H1 (cell line): Measurements from ENCODE around the gene TBC1D16. TPM values are rescaled to one million over a fixed set of nuclear protein-coding genes. Genes with fewer than 3 reads are reported as not detected.

ENCODE experiments used
- CTCF ChIA-PET: fragments of 300-600 bp; sonication (Branson Sonifier 250); formaldehyde crosslinking; loops from one replicate; lab custom pipeline; 2021; ENCODE audit not compliant: partially characterized antibody; lab: Charles Lee
- POLR2A ChIA-PET: fragments of 300-600 bp; sonication (Branson Sonifier 250); formaldehyde crosslinking; loops from one replicate; lab custom pipeline; 2021; ENCODE audit warnings: inconsistent platforms; ENCODE audit not compliant: partially characterized antibody; lab: Charles Lee
- DNase-seq, 2 experiments: peaks; one replicate each; pipeline versions ENCODE4 v3.0.0 to v3.0.0-alpha.2; 2010 to 2022; ENCODE audit warnings: low spot score in 2 of 2, low read depth in 1 of 2, mixed read lengths in 1 of 2
- FAIRE-seq: peaks from 2 replicates; lab custom pipeline; 2011; peaks lifted over from hg19 to GRCh38; lab: Jason Lieb, UNC
- H2AFZ ChIP-seq: 2 replicates; pipeline ENCODE4 v1.8.1; 2012; ENCODE audit warnings: low read length, inconsistent platforms
- H2AK5ac ChIP-seq: 2 replicates; pipeline ENCODE4 v1.6.1; 2013; ENCODE audit warnings: low read depth, low read length
- H2BK120ac ChIP-seq: replicated peaks from 2 replicates; pipeline ENCODE3; 2013; ENCODE audit warnings: low read depth, low read length, inconsistent platforms
- H2BK12ac ChIP-seq: 2 replicates; pipeline ENCODE4 v1.6.1; 2013; ENCODE audit warnings: low read depth, low read length
- H2BK15ac ChIP-seq: 2 replicates; pipeline ENCODE4 v1.6.1; 2013; ENCODE audit warnings: low read length
- H2BK20ac ChIP-seq: 2 replicates; pipeline ENCODE4 v1.6.1; 2013; ENCODE audit warnings: low read length
- H2BK5ac ChIP-seq: 2 replicates; pipeline ENCODE4 v1.6.1; 2013; ENCODE audit warnings: low read depth, low read length
- H3K14ac ChIP-seq: 2 replicates; pipeline ENCODE4 v1.6.1; 2013; ENCODE audit warnings: inconsistent platforms; ENCODE audit not compliant: insufficient read length
- H3K18ac ChIP-seq: 2 replicates; pipeline ENCODE4 v1.6.1; 2013; ENCODE audit warnings: low read length; ENCODE audit errors: extremely low read depth
- H3K23ac ChIP-seq: 2 replicates; pipeline ENCODE4 v1.6.1; 2013; ENCODE audit warnings: inconsistent platforms; ENCODE audit not compliant: insufficient read length
- H3K23me2 ChIP-seq: 2 replicates; pipeline ENCODE4 v1.6.1; 2013; ENCODE audit warnings: low read depth, low read length
- H3K27ac ChIP-seq: 2 replicates; pipeline ENCODE4 v1.6.1; 2011; ENCODE audit warnings: low read depth, low read length, inconsistent platforms
- H3K27me3 ChIP-seq, 4 experiments: replicated peaks in 1 of 4; 1 replicate in 1 of 4; 2 replicates in 3 of 4; pipeline versions ENCODE4 v1.6.1 to v1.8.1; 2011 to 2013; ENCODE audit warnings: low read length in 3 of 4, mild to moderate bottlenecking in 3 of 4, inconsistent platforms in 2 of 4, mixed read lengths in 2 of 4, moderate library complexity in 1 of 4; ENCODE audit not compliant: control insufficient read depth in 3 of 4, insufficient read depth in 3 of 4; ENCODE audit errors: extremely low read depth in 1 of 4
- H3K36me3 ChIP-seq, 4 experiments: 2 replicates each; pipeline versions ENCODE4 v1.6.1 to v1.8.1; 2011 to 2013; ENCODE audit warnings: mild to moderate bottlenecking in 4 of 4, low read length in 3 of 4, moderate library complexity in 2 of 4, control low read depth in 1 of 4, inconsistent platforms in 1 of 4; ENCODE audit not compliant: insufficient read depth in 4 of 4, control insufficient read depth in 2 of 4
- H3K4ac ChIP-seq: replicated peaks from 2 replicates; pipeline ENCODE3; 2013; ENCODE audit warnings: low read length, low read depth, mixed read lengths, inconsistent platforms; ENCODE audit not compliant: insufficient read length
- H3K4me1 ChIP-seq, 4 experiments: replicated peaks in 1 of 4; 1 replicate in 1 of 4; 2 replicates in 3 of 4; pipeline versions ENCODE4 v1.6.1 to v1.8.1; 2011 to 2013; ENCODE audit warnings: low read length in 3 of 4, inconsistent platforms in 2 of 4, mixed read lengths in 1 of 4; ENCODE audit not compliant: insufficient read depth in 4 of 4, control insufficient read depth in 3 of 4
- H3K4me2 ChIP-seq, 2 experiments: 2 replicates each; pipeline versions ENCODE4 v1.6.1 to v1.8.1; 2011 to 2013; ENCODE audit warnings: low read depth in 2 of 2, low read length in 2 of 2, control low read depth in 1 of 2, inconsistent platforms in 1 of 2, mild to moderate bottlenecking in 1 of 2; ENCODE audit not compliant: insufficient read depth in 1 of 2
- H3K4me3 ChIP-seq, 4 experiments: fragments of 200-600, 300-600 bp in 1 of 4; sonication (generic), shearing (Covaris generic), sonication (Bioruptor Twin) in 1 of 4; 2 replicates each; pipeline versions ENCODE4 v1.5.1 to v1.8.1; 2011 to 2016; ENCODE audit warnings: low read length in 4 of 4, low read depth in 3 of 4, control low read depth in 2 of 4, inconsistent platforms in 2 of 4, mild to moderate bottlenecking in 2 of 4, mixed read lengths in 1 of 4, moderate library complexity in 1 of 4; ENCODE audit not compliant: insufficient read depth in 2 of 4; ENCODE audit errors: extremely low read depth in 1 of 4
- H3K56ac ChIP-seq: replicated peaks from 2 replicates; pipeline ENCODE3; 2013; ENCODE audit warnings: low read depth, mild to moderate bottlenecking, mixed read lengths, low read length, inconsistent platforms; ENCODE audit not compliant: insufficient read length
- H3K79me1 ChIP-seq: 2 replicates; pipeline ENCODE4 v1.6.1; 2013; ENCODE audit warnings: low read depth, low read length, control low read depth
- H3K79me2 ChIP-seq, 2 experiments: 2 replicates each; pipeline versions ENCODE4 v1.6.1 to v1.8.1; 2012 to 2013; ENCODE audit warnings: low read length in 2 of 2, mild to moderate bottlenecking in 2 of 2, inconsistent platforms in 1 of 2; ENCODE audit not compliant: insufficient read depth in 2 of 2, control insufficient read depth in 1 of 2
- H3K9ac ChIP-seq, 4 experiments: replicated peaks in 1 of 4; 1 replicate in 1 of 4; 2 replicates in 3 of 4; pipeline versions ENCODE4 v1.6.1 to v1.8.1; 2011 to 2013; ENCODE audit warnings: low read depth in 3 of 4, low read length in 3 of 4, control low read depth in 2 of 4, mild to moderate bottlenecking in 2 of 4, moderate library complexity in 2 of 4, inconsistent platforms in 1 of 4; ENCODE audit errors: extremely low read depth in 1 of 4
- H3K9me3 ChIP-seq, 2 experiments: 2 replicates each; pipeline versions ENCODE4 v1.6.1 to v1.8.1; 2012 to 2013; ENCODE audit warnings: mild to moderate bottlenecking in 2 of 2, moderate library complexity in 2 of 2, control low read depth in 1 of 2, inconsistent platforms in 1 of 2, low read depth in 1 of 2, low read length in 1 of 2, mixed read lengths in 1 of 2; ENCODE audit not compliant: insufficient read depth in 2 of 2
- H4K20me1 ChIP-seq, 2 experiments: replicated peaks in 1 of 2; 2 replicates each; pipeline versions ENCODE3 to v1.8.1; 2011 to 2013; ENCODE audit warnings: inconsistent platforms in 2 of 2, low read length in 2 of 2, mild to moderate bottlenecking in 1 of 2; ENCODE audit not compliant: insufficient read depth in 2 of 2, control insufficient read depth in 1 of 2
- H4K5ac ChIP-seq: 2 replicates; pipeline ENCODE4 v1.6.1; 2013; ENCODE audit warnings: low read length, low read depth, mixed read lengths, inconsistent platforms; ENCODE audit not compliant: insufficient read length
- H4K8ac ChIP-seq: 2 replicates; pipeline ENCODE4 v1.8.0; 2013; ENCODE audit warnings: mild to moderate bottlenecking, moderate library complexity, low read length, inconsistent platforms; ENCODE audit not compliant: insufficient read depth; ENCODE audit errors: extremely low read depth
- H4K91ac ChIP-seq: replicated peaks from 2 replicates; pipeline ENCODE3; 2013; ENCODE audit warnings: low read length, mixed read lengths, inconsistent platforms; ENCODE audit not compliant: insufficient read length
- TAF7 ChIP-seq: optimal IDR thresholded peaks from 2 replicates; pipeline ENCODE3; 2011; ENCODE audit warnings: low read depth, mild to moderate bottlenecking, inconsistent platforms, low read length, moderate library complexity, borderline replicate concordance
- WGBS, 2 experiments: shearing (Covaris generic) in 1 of 2; methylation state at CpG; one replicate each; pipeline versions ENCODE4 v1.1.6 to v1.1.7; 2013 to 2015; ENCODE audit warnings: low lambda C conversion rate in 2 of 2, mixed read lengths in 2 of 2, inconsistent platforms in 1 of 2, low coverage in 1 of 2, missing lambda C conversion rate in 1 of 2; ENCODE audit not compliant: insufficient replicate concordance in 2 of 2, insufficient coverage in 1 of 2, insufficient read length in 1 of 2; ENCODE audit errors: extremely low coverage in 1 of 2, missing lambda C conversion rate in 1 of 2; 5-methylcytosine and 5-hydroxymethylcytosine counted together
- polyA plus RNA-seq, 7 experiments: library from polyadenylated mRNA; depleted of rRNA in 3 of 7; stranded (reverse) in 5 of 7; unstranded in 2 of 7; fragments of >200 nt in 5 of 7; fragments of 200-250 nt in 2 of 7; gene quantifications; 1 replicate in 5 of 7; 2 replicates in 1 of 7; 4 replicates in 1 of 7; pipeline versions ENCODE4 v1.2.1 to v1.2.3, GENCODE V29; 2011 to 2013; ENCODE audit warnings: missing spikeins in 2 of 7, mixed read lengths in 2 of 7
- total RNA-seq: library from RNA; stranded (reverse); fragmentation: NEBNext Ultra II Directional; extraction: Animal tissue kit (Norgen Biotek cat#: 25700); gene quantifications from 2 replicates; pipeline ENCODE4 v1.2.1, GENCODE V29; 2021
- TF ChIP-seq, protein P1 (sequence below), 3 experiments: IDR thresholded peaks; 1 replicate in 2 of 3; 2 replicates in 1 of 3; pipeline versions ENCODE4 v1.5.1 to v1.6.1; 2011; ENCODE audit warnings: low read length in 3 of 3, mild to moderate bottlenecking in 3 of 3, inconsistent platforms in 2 of 3, low read depth in 1 of 3, moderate library complexity in 1 of 3; ENCODE audit not compliant: insufficient read depth in 1 of 3; ENCODE audit errors: control extremely low read depth in 1 of 3

Gene TBC1D16
- total and polyA plus RNA-seq, 2 of the 8 experiments (the other 6 are each of a cell fraction or from before 2014, with no cell fraction given), result 21.1 to 109 TPM

DNA sequence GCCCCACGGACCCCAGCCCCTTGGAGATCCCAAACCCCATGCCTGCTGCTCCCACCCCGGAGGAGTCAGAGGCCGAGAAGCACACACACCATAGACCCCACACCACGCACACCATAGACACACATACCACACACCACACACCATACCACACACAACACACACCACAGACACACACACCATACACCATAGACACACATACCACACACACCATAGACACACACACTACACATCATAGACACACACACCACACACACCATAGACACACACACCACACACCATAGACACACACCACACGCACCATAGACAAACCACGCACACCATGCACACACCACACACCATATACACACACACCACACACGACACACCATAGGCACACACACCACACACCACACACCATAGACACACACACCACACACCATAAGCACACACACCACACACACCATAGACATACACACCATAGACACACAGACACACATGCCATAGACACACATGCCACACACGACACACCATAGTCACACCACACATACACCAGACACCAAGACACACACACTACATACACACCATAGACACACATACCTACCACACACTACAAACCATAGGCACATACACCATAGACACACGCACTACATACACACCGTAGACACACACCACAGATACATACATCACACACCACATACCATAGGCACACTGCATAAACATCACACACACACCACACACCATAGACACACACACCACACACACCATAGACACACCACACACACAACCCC is 11.3 kb downstream of the TBC1D16 start:
- peak overlapping the region; percentile 72 for H2BK120ac ChIP-seq
- H3K23ac ChIP-seq, result peak overlapping the region; percentile 100
- peak overlapping the region; percentile 84 for H2BK5ac ChIP-seq
- ChIA-PET POLR2A (interaction anchor here (1.5 to 4.7 kb wide), 3 partner anchors 10 to 17 kb away, joined by 4 to 34 read pairs (median 24); no protein-coding TSS in a partner anchor), CTCF (interaction anchor here (2.3 to 10.8 kb wide), 3 partner anchors 16 to 19 kb away, joined by 11 to 110 read pairs (median 18); no protein-coding TSS in a partner anchor)
- TF ChIP-seq, protein P1, sequence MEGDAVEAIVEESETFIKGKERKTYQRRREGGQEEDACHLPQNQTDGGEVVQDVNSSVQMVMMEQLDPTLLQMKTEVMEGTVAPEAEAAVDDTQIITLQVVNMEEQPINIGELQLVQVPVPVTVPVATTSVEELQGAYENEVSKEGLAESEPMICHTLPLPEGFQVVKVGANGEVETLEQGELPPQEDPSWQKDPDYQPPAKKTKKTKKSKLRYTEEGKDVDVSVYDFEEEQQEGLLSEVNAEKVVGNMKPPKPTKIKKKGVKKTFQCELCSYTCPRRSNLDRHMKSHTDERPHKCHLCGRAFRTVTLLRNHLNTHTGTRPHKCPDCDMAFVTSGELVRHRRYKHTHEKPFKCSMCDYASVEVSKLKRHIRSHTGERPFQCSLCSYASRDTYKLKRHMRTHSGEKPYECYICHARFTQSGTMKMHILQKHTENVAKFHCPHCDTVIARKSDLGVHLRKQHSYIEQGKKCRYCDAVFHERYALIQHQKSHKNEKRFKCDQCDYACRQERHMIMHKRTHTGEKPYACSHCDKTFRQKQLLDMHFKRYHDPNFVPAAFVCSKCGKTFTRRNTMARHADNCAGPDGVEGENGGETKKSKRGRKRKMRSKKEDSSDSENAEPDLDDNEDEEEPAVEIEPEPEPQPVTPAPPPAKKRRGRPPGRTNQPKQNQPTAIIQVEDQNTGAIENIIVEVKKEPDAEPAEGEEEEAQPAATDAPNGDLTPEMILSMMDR (IDR thresholded peaks at IDR 0.05; ENCODE audit: control extremely low read depth in 1 of 3, insufficient read depth in 1 of 3, low read depth in 1 of 3, low read length in 3 of 3), result peak in 1 of 3 experiments; percentile 1; a peak in 1 of 4 replicates
- TF ChIP-seq TAF7, result no peak
- H3K18ac ChIP-seq, result peak overlapping the region; percentile 34; the same call in 1 of the 2 replicates
- peak overlapping the region; percentile 86 for H4K91ac ChIP-seq
- peak overlapping the region; percentile 76 for H2BK15ac ChIP-seq
- peaks cover 14 to 77% of the 10 kb centered on the region in 2 experiments for H3K79me2 ChIP-seq
- peak overlapping the region; percentile 89 for H3K14ac ChIP-seq
- peak overlapping the region in 1 of 4 experiments; percentile 70; a peak in 2 of 7 replicates for H3K9ac ChIP-seq
- peaks cover 0 to 8% (median 2%) of the 10 kb centered on the region in 4 experiments; a peak in 6 of 7 replicates for H3K4me1 ChIP-seq
- H3K27ac ChIP-seq, result no peak overlapping the region
- H3K79me1 ChIP-seq, result peaks cover 24% of the 10 kb centered on the region
- FAIRE-seq (peak; percentile 95), DNase-seq (no peak)
- H2AK5ac ChIP-seq, result peak overlapping the region; percentile 99
- H3K56ac ChIP-seq, result peak overlapping the region; percentile 100
- H3K4me3 ChIP-seq, result no peak overlapping the region
- H4K5ac ChIP-seq, result no peak overlapping the region
- H3K36me3 ChIP-seq, result no peaks in the 10 kb centered on the region; a peak in 1 of 8 replicates
- peak overlapping the region; percentile 20; the same call in 1 of the 2 replicates for H2BK12ac ChIP-seq
- no peak overlapping the region for H2AFZ ChIP-seq
- WGBS, 2 experiments, result 58% methylated on average over 10 of the region's 10 CpGs; no CpG with 5 or more reads in 1 of the 2 experiments
- H4K20me1 ChIP-seq, result peaks cover 21 to 35% of the 10 kb centered on the region in 2 experiments
- H2BK20ac ChIP-seq, result peak overlapping the region; percentile 51; the same call in 1 of the 2 replicates
- peak overlapping the region; percentile 53; the same call in 1 of the 2 replicates for H4K8ac ChIP-seq
- H3K23me2 ChIP-seq, result peaks cover 14% of the 10 kb centered on the region
- H3K27me3 ChIP-seq, result no peaks in the 10 kb centered on the region; a peak in 1 of 7 replicates
- no peaks in the 10 kb centered on the region for H3K9me3 ChIP-seq
- peak overlapping the region; percentile 87 for H3K4ac ChIP-seq
- H3K4me2 ChIP-seq, result peak overlapping the region in 1 of 2 experiments; percentile 36; a peak in 1 of 4 replicates
